HUES6 (cell line): ENCODE measurements around the gene DTNB.

Source experiments
- H3K27ac ChIP-seq: 2 replicates; pipeline ENCODE4 v1.7.0; 2013; ENCODE audit warnings: low read depth, mild to moderate bottlenecking, low read length, inconsistent platforms
- H3K27me3 ChIP-seq: 2 replicates; pipeline ENCODE4 v1.6.1; 2013; ENCODE audit warnings: low read length; ENCODE audit not compliant: control insufficient read depth, insufficient read depth
- H3K36me3 ChIP-seq: 2 replicates; pipeline ENCODE4 v1.6.1; 2013; ENCODE audit warnings: low read length; ENCODE audit not compliant: control insufficient read depth, insufficient read depth
- H3K4me1 ChIP-seq: 2 replicates; pipeline ENCODE4 v1.6.1; 2013; ENCODE audit warnings: low read length; ENCODE audit not compliant: control insufficient read depth, insufficient read depth
- H3K4me3 ChIP-seq: 2 replicates; pipeline ENCODE4 v1.5.1; 2013; ENCODE audit warnings: low read depth, low read length
- H3K9ac ChIP-seq: one replicate; pipeline ENCODE4 v1.6.1; 2013; ENCODE audit warnings: mild to moderate bottlenecking, low read length
- H3K9me3 ChIP-seq: 2 replicates; pipeline ENCODE4 v1.6.1; 2013; ENCODE audit warnings: low read depth, low read length; ENCODE audit not compliant: control insufficient read depth, insufficient read depth

DTNB gene

GRCh38 chr2:25386971-25387875 is 286.2 kb downstream of the DTNB start:
- Histone ChIP-seq H3K27me3 (no peaks in the 10 kb centered on the region), H3K36me3 (peaks cover 5% of the 10 kb centered on the region; the same call in 1 of the 2 replicates), H3K27ac (no peak overlapping the region), H3K9ac (no peak overlapping the region), H3K4me1 (peaks cover 11% of the 10 kb centered on the region; the same call in 1 of the 2 replicates), H3K9me3 (no peaks in the 10 kb centered on the region), H3K4me3 (no peak overlapping the region)

- Histone ChIP-seq H3K27me3 (no peaks in the 10 kb centered on the region), H3K4me1 (peaks cover 11% of the 10 kb centered on the region; the same call in 1 of the 2 replicates), H3K36me3 (peaks cover 5% of the 10 kb centered on the region; the same call in 1 of the 2 replicates), H3K9me3 (no peaks in the 10 kb centered on the region), H3K4me3 (no peak overlapping the region), H3K9ac (no peak overlapping the region), H3K27ac (no peak overlapping the region)
Observed at GRCh38 chr2:25385910-25386309, 287.5 kb downstream of the DTNB start.

- Histone ChIP-seq H3K4me1 (peaks cover 11% of the 10 kb centered on the region; the same call in 1 of the 2 replicates), H3K4me3 (no peak overlapping the region), H3K9ac (no peak overlapping the region)
Observed at GRCh38 chr2:25383806-25384205, 289.6 kb downstream of the DTNB start.

GRCh38 chr2:25381502-25381901 is 291.9 kb downstream of the DTNB start:
- Histone ChIP-seq H3K27me3 (no peaks in the 10 kb centered on the region), H3K9ac (no peak overlapping the region), H3K9me3 (peaks cover 3% of the 10 kb centered on the region; the same call in 1 of the 2 replicates), H3K36me3 (no peaks in the 10 kb centered on the region), H3K27ac (no peak overlapping the region), H3K4me1 (peaks cover 12% of the 10 kb centered on the region), H3K4me3 (no peak overlapping the region)

More at GRCh38 chr2:25383806-25384205, 289.6 kb downstream of the DTNB start:
- Histone ChIP-seq H3K9me3 (peaks cover 2% of the 10 kb centered on the region; the same call in 1 of the 2 replicates), H3K27ac (no peak overlapping the region), H3K36me3 (peaks cover 5% of the 10 kb centered on the region; the same call in 1 of the 2 replicates), H3K27me3 (no peaks in the 10 kb centered on the region)

GRCh38 chr2:25380586-25381375 is 292.6 kb downstream of the DTNB start:
- Histone ChIP-seq H3K27me3 (no peaks in the 10 kb centered on the region), H3K4me1 (peaks cover 19% of the 10 kb centered on the region), H3K9ac (no peak overlapping the region), H3K9me3 (peaks cover 3% of the 10 kb centered on the region; the same call in 1 of the 2 replicates), H3K27ac (no peak overlapping the region), H3K4me3 (no peak overlapping the region), H3K36me3 (no peaks in the 10 kb centered on the region)

GRCh38 chr2:25380023-25380422 is 293.4 kb downstream of the DTNB start:
- H3K27me3 ChIP-seq = no peaks in the 10 kb centered on the region
- no peaks in the 10 kb centered on the region for H3K36me3 ChIP-seq
- no peak overlapping the region for H3K4me3 ChIP-seq
- H3K4me1 ChIP-seq = peaks cover 21% of the 10 kb centered on the region
- H3K9ac ChIP-seq = no peak overlapping the region
- peaks cover 3% of the 10 kb centered on the region; the same call in 1 of the 2 replicates for H3K9me3 ChIP-seq
- no peak overlapping the region for H3K27ac ChIP-seq

GRCh38 chr2:25379535-25379934 is 293.8 kb downstream of the DTNB start:
- Histone ChIP-seq H3K9ac (no peak overlapping the region), H3K27me3 (no peaks in the 10 kb centered on the region), H3K9me3 (peaks cover 3% of the 10 kb centered on the region; the same call in 1 of the 2 replicates), H3K36me3 (no peaks in the 10 kb centered on the region), H3K4me3 (no peak overlapping the region), H3K27ac (no peak overlapping the region), H3K4me1 (peaks cover 21% of the 10 kb centered on the region)

GRCh38 chr2:25378731-25379490 is 294.5 kb downstream of the DTNB start:
- peaks cover 21% of the 10 kb centered on the region for H3K4me1 ChIP-seq
- peaks cover 3% of the 10 kb centered on the region; the same call in 1 of the 2 replicates for H3K9me3 ChIP-seq
- no peaks in the 10 kb centered on the region for H3K27me3 ChIP-seq
- no peak overlapping the region for H3K4me3 ChIP-seq
- H3K27ac ChIP-seq = no peak overlapping the region
- H3K9ac ChIP-seq = no peak overlapping the region
- no peaks in the 10 kb centered on the region for H3K36me3 ChIP-seq

GRCh38 chr2:25377822-25378421 is 295.5 kb downstream of the DTNB start:
- no peak overlapping the region for H3K27ac ChIP-seq
- H3K9ac ChIP-seq = peak overlapping the region; percentile 73
- H3K4me3 ChIP-seq = no peak overlapping the region
- H3K27me3 ChIP-seq = no peaks in the 10 kb centered on the region
- peaks cover 3% of the 10 kb centered on the region; the same call in 1 of the 2 replicates for H3K9me3 ChIP-seq
- H3K4me1 ChIP-seq = peaks cover 22% of the 10 kb centered on the region
- no peaks in the 10 kb centered on the region for H3K36me3 ChIP-seq
